Astrocyte (in vitro differentiated cells and primary cell): Measurements from ENCODE around the gene MUC21.

Experiments used
- CTCF ChIP-seq: IDR thresholded peaks from 2 replicates; pipeline ENCODE4 v1.5.1; 2011; ENCODE audit warnings: low read depth, mild to moderate bottlenecking, inconsistent platforms, low read length, moderate library complexity; ENCODE audit not compliant: insufficient read depth
- EZH2 ChIP-seq: IDR thresholded peaks from 2 replicates; pipeline ENCODE4 v1.6.1; 2012; ENCODE audit warnings: mild to moderate bottlenecking, low read length, inconsistent platforms; ENCODE audit not compliant: insufficient read depth

GRCh38 chr6:30991891-30992290, 8.4 kb downstream of the MUC21 start:
- TF ChIP-seq CTCF (no peak), EZH2 (no peak)
